ENCODE data around the gene KIF2C. TPM values are rescaled to one million over a fixed set of nuclear protein-coding genes. Genes with fewer than 3 reads are reported as not detected.
"Not testable (repeated sequence)": the region's sequence is repeated elsewhere in the genome, so short reads cannot be mapped to it uniquely, and the experiment has no call there.

KIF2C gene
- polyA plus RNA-seq (2013, experiment 1 of 4), result 72.2 TPM
- 57.1 TPM for polyA plus RNA-seq (2013, experiment 2 of 4)
- polyA plus RNA-seq (2013, experiment 3 of 4), result 64.3 TPM
- 63.8 TPM for polyA plus RNA-seq (2013, experiment 4 of 4)

DNA sequence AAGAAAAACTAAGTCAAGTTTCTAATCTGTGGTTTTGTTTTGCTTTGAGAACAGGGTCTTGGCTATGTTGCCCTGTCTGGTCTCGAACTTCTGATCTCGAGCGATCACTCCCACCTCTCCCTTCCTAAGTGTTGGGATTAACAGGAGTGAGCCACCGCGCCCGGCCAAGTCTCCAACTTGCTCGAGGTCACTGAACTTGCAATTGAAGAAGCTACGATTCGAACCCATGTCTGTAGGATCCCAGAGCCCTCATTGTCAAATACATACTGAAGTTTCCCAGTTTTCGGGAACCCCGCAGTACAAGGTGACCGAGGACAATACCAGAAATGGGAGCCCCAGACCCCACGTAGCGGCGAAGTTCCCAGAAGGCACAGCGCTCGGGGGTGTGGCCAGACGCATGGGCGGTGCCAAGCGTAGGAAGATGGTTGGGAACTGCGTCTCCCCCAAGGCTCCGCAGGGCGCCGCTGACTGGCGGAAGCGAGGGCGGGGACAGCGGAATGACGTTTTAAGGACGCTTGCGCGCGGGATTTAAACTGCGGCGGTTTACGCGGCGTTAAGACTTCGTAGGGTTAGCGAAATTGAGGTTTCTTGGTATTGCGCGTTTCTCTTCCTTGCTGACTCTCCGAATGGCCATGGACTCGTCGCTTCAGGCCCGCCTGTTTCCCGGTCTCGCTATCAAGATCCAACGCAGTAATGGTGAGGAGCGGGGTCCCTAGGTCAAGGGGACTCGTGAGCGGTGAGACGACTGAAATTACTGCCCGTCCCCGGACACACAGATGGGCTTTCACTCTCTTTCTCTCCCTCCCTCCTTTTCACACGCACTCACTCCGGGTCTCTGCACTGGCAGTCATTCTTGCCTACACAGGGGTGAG, at the start of gene KIF2C:
TSS of gene KIF2C (plus strand) at position 531 of the 872 bp plus-strand sequence. CDS start at position 627, 96 bp downstream.
- WGBS, 2 experiments, result 3 to 4% methylated on average over 57 of the region's 57 CpGs

GRCh38 chr1:44693159-44693558, 46.5 kb upstream of the KIF2C start:
- no peak overlapping the region for H3K4me3 ChIP-seq (ENCODE audit: insufficient read depth, low read depth, low read length)
- no peaks in the 10 kb centered on the region for H3K27me3 ChIP-seq (ENCODE audit: control insufficient read depth, insufficient read depth, low read length, poor library complexity, severe bottlenecking)
- no peaks in the 10 kb centered on the region for H3K9me3 ChIP-seq (ENCODE audit: control insufficient read depth, low read length)
- WGBS, 2 experiments, result 94 to 96% methylated on average over 2 of the region's 2 CpGs
- no peaks in the 10 kb centered on the region for H3K36me3 ChIP-seq (ENCODE audit: control insufficient read depth, insufficient read depth, low read length)
- no peaks in the 10 kb centered on the region for H3K4me1 ChIP-seq (ENCODE audit: control insufficient read depth, insufficient read depth, low read length)
- H3K27ac ChIP-seq (ENCODE audit: insufficient read depth, low read depth, low read length, poor library complexity, severe bottlenecking), result no peak overlapping the region

More for the DNA sequence above, at the start of gene KIF2C:
- Histone ChIP-seq H3K4me1 (ENCODE audit: control insufficient read depth, insufficient read depth, low read length) (peaks cover 8% of the 10 kb centered on the region), H3K27me3 (ENCODE audit: control insufficient read depth, insufficient read depth, low read length, poor library complexity, severe bottlenecking) (no peaks in the 10 kb centered on the region), H3K36me3 (ENCODE audit: control insufficient read depth, insufficient read depth, low read length) (peaks cover 14% of the 10 kb centered on the region), H3K4me3 (ENCODE audit: insufficient read depth, low read depth, low read length) (peak within 1 kb of the TSS; percentile 74), H3K9me3 (ENCODE audit: control insufficient read depth, low read length) (no peaks in the 10 kb centered on the region), H3K27ac (ENCODE audit: insufficient read depth, low read depth, low read length, poor library complexity, severe bottlenecking) (peak within 1 kb of the TSS; percentile 30)

DNA sequence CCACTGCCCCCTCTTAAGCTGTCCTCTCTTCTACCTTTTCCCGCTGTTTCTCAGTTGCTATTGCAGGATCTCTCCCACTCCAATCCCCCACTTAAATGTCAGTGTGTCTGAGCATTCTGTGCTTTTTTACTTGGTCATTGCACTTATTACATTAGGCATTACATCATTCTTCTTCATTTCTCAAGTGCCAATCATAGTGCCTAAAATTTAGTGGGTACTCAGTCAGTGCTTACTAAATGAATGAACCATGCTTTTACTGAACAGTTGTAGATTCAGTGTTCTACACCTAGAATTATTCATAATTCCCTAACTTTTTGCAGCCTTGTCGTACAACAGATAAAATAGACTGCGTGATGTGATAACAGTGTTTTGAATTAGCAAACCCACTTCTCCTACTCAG, 45.7 kb upstream of the KIF2C start:
- WGBS, 2 experiments, result 94 to 100% methylated on average over 1 to 3 of the region's 3 CpGs
- Histone ChIP-seq H3K4me3 (ENCODE audit: insufficient read depth, low read depth, low read length) (no peak overlapping the region), H3K27me3 (ENCODE audit: control insufficient read depth, insufficient read depth, low read length, poor library complexity, severe bottlenecking) (no peaks in the 10 kb centered on the region), H3K27ac (ENCODE audit: insufficient read depth, low read depth, low read length, poor library complexity, severe bottlenecking) (no peak overlapping the region), H3K4me1 (ENCODE audit: control insufficient read depth, insufficient read depth, low read length) (no peaks in the 10 kb centered on the region), H3K9me3 (ENCODE audit: control insufficient read depth, low read length) (no peaks in the 10 kb centered on the region), H3K36me3 (ENCODE audit: control insufficient read depth, insufficient read depth, low read length) (no peaks in the 10 kb centered on the region)

GRCh38 chr1:44694863-44695478, 44.7 kb upstream of the KIF2C start:
- Histone ChIP-seq H3K27ac (ENCODE audit: insufficient read depth, low read depth, low read length, poor library complexity, severe bottlenecking) (no peak overlapping the region), H3K4me1 (ENCODE audit: control insufficient read depth, insufficient read depth, low read length) (no peaks in the 10 kb centered on the region), H3K36me3 (ENCODE audit: control insufficient read depth, insufficient read depth, low read length) (no peaks in the 10 kb centered on the region), H3K4me3 (ENCODE audit: insufficient read depth, low read depth, low read length) (no peak overlapping the region), H3K27me3 (ENCODE audit: control insufficient read depth, insufficient read depth, low read length, poor library complexity, severe bottlenecking) (no peaks in the 10 kb centered on the region), H3K9me3 (ENCODE audit: control insufficient read depth, low read length) (no peaks in the 10 kb centered on the region)
- WGBS, 2 experiments, result 93 to 95% methylated on average over 7 of the region's 7 CpGs

DNA sequence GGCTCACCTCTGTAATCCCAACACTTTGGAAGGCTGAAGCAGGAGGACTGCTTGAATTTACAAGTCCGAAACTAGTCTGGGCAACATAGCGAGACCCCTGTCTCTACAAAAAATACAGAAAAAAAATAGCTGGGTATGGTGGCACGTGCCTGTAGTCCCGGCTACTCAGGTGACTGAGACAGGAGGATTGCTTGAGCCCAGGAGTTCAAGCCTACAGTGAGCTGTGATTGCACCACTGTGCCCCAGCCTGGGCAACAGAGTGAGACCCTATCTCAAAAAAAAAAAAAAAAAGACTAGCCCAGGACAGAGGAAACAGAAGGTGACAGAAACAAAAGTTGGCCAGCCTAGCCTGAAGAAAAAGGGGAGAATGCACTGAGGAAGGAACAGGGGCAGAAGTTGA, 44.0 kb upstream of the KIF2C start:
- no peak overlapping the region for H3K27ac ChIP-seq (ENCODE audit: insufficient read depth, low read depth, low read length, poor library complexity, severe bottlenecking)
- WGBS, 2 experiments, result 96 to 97% methylated on average over 4 of the region's 4 CpGs

DNA sequence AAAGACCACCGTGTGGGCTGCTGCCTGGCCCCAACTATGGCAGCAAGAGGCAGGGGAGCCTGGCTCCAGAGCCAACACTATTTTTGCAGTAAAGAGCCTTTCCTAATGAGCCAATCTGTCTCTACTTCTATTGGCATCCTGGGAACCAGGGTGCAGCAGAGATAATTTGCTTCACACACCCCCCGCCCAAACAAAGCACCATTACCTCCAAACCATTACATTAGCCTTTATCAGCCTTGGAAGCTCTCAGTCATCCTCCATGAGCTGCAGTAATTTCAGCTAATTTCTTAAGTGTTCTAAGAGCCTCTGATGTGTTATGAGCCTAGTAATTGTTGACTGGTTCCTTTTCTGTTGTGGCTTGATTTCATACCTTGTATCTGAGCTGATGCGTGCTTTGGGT, 43.5 kb upstream of the KIF2C start:
- 92 to 93% methylated on average over 2 to 3 of the region's 3 CpGs for WGBS, 2 experiments
- Histone ChIP-seq H3K27me3 (ENCODE audit: control insufficient read depth, insufficient read depth, low read length, poor library complexity, severe bottlenecking) (no peaks in the 10 kb centered on the region), H3K4me1 (ENCODE audit: control insufficient read depth, insufficient read depth, low read length) (no peaks in the 10 kb centered on the region), H3K9me3 (ENCODE audit: control insufficient read depth, low read length) (no peaks in the 10 kb centered on the region), H3K36me3 (ENCODE audit: control insufficient read depth, insufficient read depth, low read length) (no peaks in the 10 kb centered on the region), H3K27ac (ENCODE audit: insufficient read depth, low read depth, low read length, poor library complexity, severe bottlenecking) (no peak overlapping the region), H3K4me3 (ENCODE audit: insufficient read depth, low read depth, low read length) (no peak overlapping the region)

More for the DNA sequence above, 44.0 kb upstream of the KIF2C start:
- Histone ChIP-seq H3K9me3 (ENCODE audit: control insufficient read depth, low read length) (no peaks in the 10 kb centered on the region), H3K27me3 (ENCODE audit: control insufficient read depth, insufficient read depth, low read length, poor library complexity, severe bottlenecking) (no peaks in the 10 kb centered on the region), H3K4me3 (ENCODE audit: insufficient read depth, low read depth, low read length) (no peak overlapping the region), H3K4me1 (ENCODE audit: control insufficient read depth, insufficient read depth, low read length) (no peaks in the 10 kb centered on the region), H3K36me3 (ENCODE audit: control insufficient read depth, insufficient read depth, low read length) (no peaks in the 10 kb centered on the region)

DNA sequence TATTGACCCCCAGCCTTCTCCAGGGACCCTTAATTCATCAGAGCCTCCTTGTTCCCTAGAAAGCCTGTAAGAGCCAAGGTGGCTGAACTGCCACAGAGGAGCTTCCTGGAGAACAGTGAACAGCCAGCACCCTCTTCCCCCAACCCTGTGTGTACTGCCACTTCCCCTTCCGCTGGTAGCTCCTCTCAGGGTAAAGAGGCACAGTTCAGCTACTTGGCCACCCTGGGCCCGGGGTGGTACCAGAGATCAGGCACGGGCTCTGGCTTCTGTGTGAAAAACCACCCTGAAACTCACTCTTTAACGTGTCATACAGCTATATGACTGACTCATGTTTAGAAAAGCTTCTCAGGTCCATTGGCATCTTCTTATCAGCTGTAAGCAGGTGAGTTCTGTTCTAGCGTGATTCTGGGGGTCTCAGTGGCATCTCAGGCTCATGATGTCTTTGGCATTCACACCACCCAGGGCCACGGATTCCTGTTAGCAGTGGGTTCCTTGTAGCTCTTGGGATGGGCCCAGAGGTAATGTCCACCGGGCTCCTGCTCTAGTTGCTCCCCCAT, 42.8 kb upstream of the KIF2C start:
- no peaks in the 10 kb centered on the region for H3K27me3 ChIP-seq (ENCODE audit: control insufficient read depth, insufficient read depth, low read length, poor library complexity, severe bottlenecking)
- no peak overlapping the region for H3K27ac ChIP-seq (ENCODE audit: insufficient read depth, low read depth, low read length, poor library complexity, severe bottlenecking)
- H3K36me3 ChIP-seq (ENCODE audit: control insufficient read depth, insufficient read depth, low read length), result no peaks in the 10 kb centered on the region
- H3K9me3 ChIP-seq (ENCODE audit: control insufficient read depth, low read length), result no peaks in the 10 kb centered on the region
- no peak overlapping the region for H3K4me3 ChIP-seq (ENCODE audit: insufficient read depth, low read depth, low read length)
- 90 to 92% methylated on average over 7 of the region's 7 CpGs for WGBS, 2 experiments
- H3K4me1 ChIP-seq (ENCODE audit: control insufficient read depth, insufficient read depth, low read length), result no peaks in the 10 kb centered on the region

- no peaks in the 10 kb centered on the region for H3K4me1 ChIP-seq (ENCODE audit: control insufficient read depth, insufficient read depth, low read length)
- H3K36me3 ChIP-seq (ENCODE audit: control insufficient read depth, insufficient read depth, low read length), result no peaks in the 10 kb centered on the region
- no peaks in the 10 kb centered on the region for H3K27me3 ChIP-seq (ENCODE audit: control insufficient read depth, insufficient read depth, low read length, poor library complexity, severe bottlenecking)
- 95 to 97% methylated on average over 3 of the region's 3 CpGs for WGBS, 2 experiments
- no peak overlapping the region for H3K4me3 ChIP-seq (ENCODE audit: insufficient read depth, low read depth, low read length)
- H3K9me3 ChIP-seq (ENCODE audit: control insufficient read depth, low read length), result no peaks in the 10 kb centered on the region
- H3K27ac ChIP-seq (ENCODE audit: insufficient read depth, low read depth, low read length, poor library complexity, severe bottlenecking), result no peak overlapping the region
Observed at GRCh38 chr1:44698138-44698537, 41.5 kb upstream of the KIF2C start.

DNA sequence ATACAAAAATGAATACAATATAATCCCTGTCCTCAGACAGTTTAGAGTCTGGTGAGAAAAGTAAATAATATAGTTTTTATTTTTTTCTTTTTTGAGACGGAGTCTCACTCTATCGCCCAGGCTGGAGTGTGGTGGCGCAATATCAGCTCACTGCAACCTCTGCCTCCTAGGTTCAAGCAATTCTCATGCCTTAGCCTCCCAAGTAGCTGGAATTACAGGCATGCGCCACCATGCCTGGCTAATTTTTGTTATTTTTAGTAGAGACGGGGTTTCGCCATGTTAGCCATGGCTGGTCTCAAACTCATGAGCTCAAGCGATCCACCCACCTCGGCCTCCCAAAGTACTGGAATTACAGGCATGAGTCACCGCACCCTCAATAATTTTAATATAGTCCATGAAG, 40.3 kb upstream of the KIF2C start:
- 89 to 93% methylated on average over 9 of the region's 9 CpGs for WGBS, 2 experiments
- not testable (repeated sequence) for H3K27me3 ChIP-seq (ENCODE audit: control insufficient read depth, insufficient read depth, low read length, poor library complexity, severe bottlenecking); H3K36me3 ChIP-seq (ENCODE audit: control insufficient read depth, insufficient read depth, low read length); H3K4me1 ChIP-seq (ENCODE audit: control insufficient read depth, insufficient read depth, low read length); H3K27ac ChIP-seq (ENCODE audit: insufficient read depth, low read depth, low read length, poor library complexity, severe bottlenecking); H3K9me3 ChIP-seq (ENCODE audit: control insufficient read depth, low read length); H3K4me3 ChIP-seq (ENCODE audit: insufficient read depth, low read depth, low read length)

GRCh38 chr1:44700573-44700972, 39.1 kb upstream of the KIF2C start:
- Histone ChIP-seq H3K9me3 (ENCODE audit: control insufficient read depth, low read length) (no peaks in the 10 kb centered on the region), H3K36me3 (ENCODE audit: control insufficient read depth, insufficient read depth, low read length) (no peaks in the 10 kb centered on the region), H3K4me3 (ENCODE audit: insufficient read depth, low read depth, low read length) (no peak overlapping the region), H3K27me3 (ENCODE audit: control insufficient read depth, insufficient read depth, low read length, poor library complexity, severe bottlenecking) (no peaks in the 10 kb centered on the region), H3K27ac (ENCODE audit: insufficient read depth, low read depth, low read length, poor library complexity, severe bottlenecking) (no peak overlapping the region), H3K4me1 (ENCODE audit: control insufficient read depth, insufficient read depth, low read length) (no peaks in the 10 kb centered on the region)
- 89 to 92% methylated on average over 1 of the region's 1 CpG for WGBS, 2 experiments
